Measurements from ENCODE around the gene SPTSSB.

The SPTSSB gene

GRCh38 chr3:161339517-161340500 is 31.5 kb downstream of the SPTSSB start:
- DNase-seq (ENCODE audit: low read depth), result no peak

GRCh38 chr3:161337311-161337710 is 34.0 kb downstream of the SPTSSB start:
- DNase-seq (ENCODE audit: low read depth), result no peak

GRCh38 chr3:161336661-161337060 is 34.7 kb downstream of the SPTSSB start:
- no peak for DNase-seq (ENCODE audit: low read depth)

- DNase-seq (ENCODE audit: low read depth), result no peak
Observed at GRCh38 chr3:161333696-161334095, 37.6 kb downstream of the SPTSSB start.

GRCh38 chr3:161332792-161333191 is 38.5 kb downstream of the SPTSSB start:
- no peak for DNase-seq (ENCODE audit: low read depth)

GRCh38 chr3:161325059-161325458 is 46.3 kb downstream of the SPTSSB start:
- DNase-seq (ENCODE audit: low read depth), result no peak

- no peak for DNase-seq (ENCODE audit: low read depth)
Observed at GRCh38 chr3:161323926-161324621, 47.2 kb downstream of the SPTSSB start.

- DNase-seq (ENCODE audit: low read depth), result no peak
Observed at GRCh38 chr3:161322781-161323568, 48.3 kb downstream of the SPTSSB start.

GRCh38 chr3:161320837-161321236 is 50.5 kb downstream of the SPTSSB start:
- no peak for DNase-seq (ENCODE audit: low read depth)

- DNase-seq (ENCODE audit: low read depth), result no peak
Observed at GRCh38 chr3:161319867-161320266, 51.5 kb downstream of the SPTSSB start.

- no peak for DNase-seq (ENCODE audit: low read depth)
Observed at GRCh38 chr3:161317077-161317476, 54.2 kb downstream of the SPTSSB start.

- no peak for DNase-seq (ENCODE audit: low read depth)
Observed at GRCh38 chr3:161316006-161316689, 55.2 kb downstream of the SPTSSB start.

GRCh38 chr3:161314836-161315395 is 56.4 kb downstream of the SPTSSB start:
- DNase-seq (ENCODE audit: low read depth), result no peak

- no peak for DNase-seq (ENCODE audit: low read depth)
Observed at GRCh38 chr3:161310649-161311423, 60.5 kb downstream of the SPTSSB start.

- DNase-seq (ENCODE audit: low read depth), result no peak
Observed at GRCh38 chr3:161305095-161305991, 66.0 kb downstream of the SPTSSB start.

GRCh38 chr3:161296814-161297213 is 74.5 kb downstream of the SPTSSB start:
- no peak for DNase-seq (ENCODE audit: low read depth)

GRCh38 chr3:161295325-161295724 is 76.0 kb downstream of the SPTSSB start:
- no peak for DNase-seq (ENCODE audit: low read depth)
